H7 (cell line): ENCODE data around the gene PPIE. TPM values are rescaled to one million over a fixed set of nuclear protein-coding genes. Genes with fewer than 3 reads are reported as not detected.
"Not testable (repeated sequence)": the region's sequence is repeated elsewhere in the genome, so short reads cannot be mapped to it uniquely, and the experiment has no call there.

Experiments used
- DNase-seq: peaks from one replicate; pipeline ENCODE4 v3.0.0; 2012
- H3K27me3 ChIP-seq: 2 replicates; pipeline ENCODE4 v1.6.0; 2011; ENCODE audit warnings: mild to moderate bottlenecking, low read length; ENCODE audit not compliant: control insufficient read depth, insufficient read depth
- H3K36me3 ChIP-seq: replicated peaks from 2 replicates; pipeline ENCODE4 v1.5.1; 2011; ENCODE audit warnings: low read length; ENCODE audit not compliant: control insufficient read depth, insufficient read depth
- H3K4me3 ChIP-seq: 2 replicates; pipeline ENCODE4 v1.5.1; 2011; ENCODE audit warnings: low read depth, mild to moderate bottlenecking, control low read depth, low read length, moderate library complexity; ENCODE audit not compliant: insufficient read depth
- total RNA-seq: library from RNA; depleted of rRNA; stranded (reverse); fragments of >200 nt; shearing (Covaris generic); gene quantifications from 2 replicates; pipeline ENCODE4 v1.2.3, GENCODE V29; 2014

The PPIE gene
- total RNA-seq, 1 experiment from 2014 or later: 63.1 TPM

GRCh38 chr1:39787964-39788363, 49.3 kb downstream of the PPIE start:
- DNase-seq: peak; percentile 44
- H3K27me3 ChIP-seq: peaks cover 67% of the 10 kb centered on the region
- not testable (repeated sequence) for H3K36me3 ChIP-seq, H3K4me3 ChIP-seq

GRCh38 chr1:39788426-39788757, 49.7 kb downstream of the PPIE start:
- no peak for DNase-seq
- Histone ChIP-seq H3K36me3 (no peaks in the 10 kb centered on the region), H3K4me3 (peak overlapping the region; percentile 51), H3K27me3 (peaks cover 64% of the 10 kb centered on the region)

GRCh38 chr1:39788758-39789570, 50.3 kb downstream of the PPIE start, which contains the start of gene BMP8B:
TSS of gene BMP8B (minus strand) at chr1:39788865. CDS start at chr1:39788485, 380 bp downstream.
- Histone ChIP-seq H3K27me3 (peaks cover 62% of the 10 kb centered on the region), H3K4me3 (peak within 1 kb of the TSS; percentile 51), H3K36me3 (no peaks in the 10 kb centered on the region)
- peak; percentile 92 for DNase-seq

GRCh38 chr1:39789571-39790110, 51.0 kb downstream of the PPIE start:
- peaks cover 61% of the 10 kb centered on the region for H3K27me3 ChIP-seq
- H3K4me3 ChIP-seq: peak overlapping the region; percentile 51
- no peaks in the 10 kb centered on the region for H3K36me3 ChIP-seq
- DNase-seq: peak; percentile 33

GRCh38 chr1:39791838-39792237, 53.2 kb downstream of the PPIE start:
- Histone ChIP-seq H3K36me3 (no peaks in the 10 kb centered on the region), H3K27me3 (peaks cover 53% of the 10 kb centered on the region)
- no peak for DNase-seq

GRCh38 chr1:39795651-39796050, 57.0 kb downstream of the PPIE start:
- H3K27me3 ChIP-seq: peaks cover 23% of the 10 kb centered on the region
- H3K36me3 ChIP-seq: no peaks in the 10 kb centered on the region
- DNase-seq: peak; percentile 29
- H3K4me3 ChIP-seq: no peak overlapping the region

More at GRCh38 chr1:39791838-39792237, 53.2 kb downstream of the PPIE start:
- H3K4me3 ChIP-seq: no peak overlapping the region

GRCh38 chr1:39798859-39799769, 60.4 kb downstream of the PPIE start:
- DNase-seq: peak; percentile 77
- H3K4me3 ChIP-seq, H3K27me3 ChIP-seq, H3K36me3 ChIP-seq: not testable (repeated sequence)

- DNase-seq: peak; percentile 94
- H3K36me3 ChIP-seq: no peaks in the 10 kb centered on the region
- no peak overlapping the region for H3K4me3 ChIP-seq
- H3K27me3 ChIP-seq: peaks cover 4% of the 10 kb centered on the region
Measured at GRCh38 chr1:39799770-39800470, 61.2 kb downstream of the PPIE start.

GRCh38 chr1:39800471-39800835, 61.8 kb downstream of the PPIE start:
- DNase-seq: no peak
- peaks cover 4% of the 10 kb centered on the region for H3K27me3 ChIP-seq

GRCh38 chr1:39802496-39803260, 64.0 kb downstream of the PPIE start:
- Histone ChIP-seq H3K27me3 (peaks cover 4% of the 10 kb centered on the region), H3K36me3 (no peaks in the 10 kb centered on the region), H3K4me3 (no peak overlapping the region)
- DNase-seq: no peak

More at GRCh38 chr1:39800471-39800835, 61.8 kb downstream of the PPIE start:
- H3K4me3 ChIP-seq: no peak overlapping the region
- H3K36me3 ChIP-seq: no peaks in the 10 kb centered on the region

- DNase-seq: no peak
- no peaks in the 10 kb centered on the region; the same call in 1 of the 2 replicates for H3K27me3 ChIP-seq
- no peaks in the 10 kb centered on the region for H3K36me3 ChIP-seq
- no peak overlapping the region for H3K4me3 ChIP-seq
Measured at GRCh38 chr1:39805385-39805784, 66.7 kb downstream of the PPIE start.

GRCh38 chr1:39808784-39809517, 70.3 kb downstream of the PPIE start:
- Histone ChIP-seq H3K27me3 (no peaks in the 10 kb centered on the region; the same call in 1 of the 2 replicates), H3K36me3 (no peaks in the 10 kb centered on the region), H3K4me3 (no peak overlapping the region)
- no peak for DNase-seq

GRCh38 chr1:39812913-39813312, 74.2 kb downstream of the PPIE start:
- H3K4me3 ChIP-seq: no peak overlapping the region
- H3K36me3 ChIP-seq: no peaks in the 10 kb centered on the region
- H3K27me3 ChIP-seq: no peaks in the 10 kb centered on the region; the same call in 1 of the 2 replicates
- no peak for DNase-seq
